NB4 (cell line): ENCODE measurements around the gene OPRM1.
"Not testable (repeated sequence)": the region's sequence is repeated elsewhere in the genome, so short reads cannot be mapped to it uniquely, and the experiment has no call there.

Experiments used
- DNase-seq: peaks from one replicate; pipeline ENCODE4 v3.0.0; 2010; ENCODE audit warnings: low read depth
- H3K4me3 ChIP-seq: one replicate; pipeline ENCODE4 v1.5.1; 2011; ENCODE audit warnings: mild to moderate bottlenecking, low read depth, low read length, moderate library complexity
- MYC ChIP-seq: IDR thresholded peaks from 2 replicates; pipeline ENCODE4 v1.6.1; 2011; ENCODE audit warnings: low read depth, low read length
- POLR2A ChIP-seq: IDR thresholded peaks from 2 replicates; pipeline ENCODE4 v1.6.1; 2011; ENCODE audit warnings: mild to moderate bottlenecking; ENCODE audit not compliant: insufficient read length; ENCODE audit errors: extremely low read depth
- TF ChIP-seq, protein P1 (sequence below): IDR thresholded peaks from one replicate; pipeline ENCODE4 v1.5.1; 2012; ENCODE audit warnings: low read depth, low read length
- TF ChIP-seq, protein P2 (sequence below): IDR thresholded peaks from 2 replicates; pipeline ENCODE4 v1.6.1; 2011; ENCODE audit warnings: low read depth, low read length

Gene OPRM1

DNA sequence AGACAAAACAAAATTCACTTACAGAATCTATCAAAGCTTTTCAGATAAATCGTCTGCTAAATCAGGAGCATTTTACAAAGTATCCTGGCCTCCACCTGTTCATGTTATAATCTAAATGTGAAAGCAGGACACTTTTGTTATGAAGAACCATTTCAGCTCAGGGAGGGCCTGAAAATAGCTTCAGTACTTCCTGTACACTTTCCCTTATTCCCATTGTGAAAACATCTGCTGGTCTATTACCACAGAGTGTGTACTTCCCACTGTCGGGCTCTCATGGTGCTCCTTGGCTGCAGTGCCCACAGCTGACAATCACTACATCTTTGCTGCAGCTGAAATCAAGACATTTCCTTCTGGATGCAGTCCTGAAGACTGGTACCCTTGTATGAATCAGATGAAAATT is 128.1 kb downstream of the OPRM1 start:
- DNase-seq = peak; percentile 39
- TF ChIP-seq, protein P1, sequence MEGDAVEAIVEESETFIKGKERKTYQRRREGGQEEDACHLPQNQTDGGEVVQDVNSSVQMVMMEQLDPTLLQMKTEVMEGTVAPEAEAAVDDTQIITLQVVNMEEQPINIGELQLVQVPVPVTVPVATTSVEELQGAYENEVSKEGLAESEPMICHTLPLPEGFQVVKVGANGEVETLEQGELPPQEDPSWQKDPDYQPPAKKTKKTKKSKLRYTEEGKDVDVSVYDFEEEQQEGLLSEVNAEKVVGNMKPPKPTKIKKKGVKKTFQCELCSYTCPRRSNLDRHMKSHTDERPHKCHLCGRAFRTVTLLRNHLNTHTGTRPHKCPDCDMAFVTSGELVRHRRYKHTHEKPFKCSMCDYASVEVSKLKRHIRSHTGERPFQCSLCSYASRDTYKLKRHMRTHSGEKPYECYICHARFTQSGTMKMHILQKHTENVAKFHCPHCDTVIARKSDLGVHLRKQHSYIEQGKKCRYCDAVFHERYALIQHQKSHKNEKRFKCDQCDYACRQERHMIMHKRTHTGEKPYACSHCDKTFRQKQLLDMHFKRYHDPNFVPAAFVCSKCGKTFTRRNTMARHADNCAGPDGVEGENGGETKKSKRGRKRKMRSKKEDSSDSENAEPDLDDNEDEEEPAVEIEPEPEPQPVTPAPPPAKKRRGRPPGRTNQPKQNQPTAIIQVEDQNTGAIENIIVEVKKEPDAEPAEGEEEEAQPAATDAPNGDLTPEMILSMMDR = no peak
- no peak for TF ChIP-seq MYC
- TF ChIP-seq, protein P2, sequence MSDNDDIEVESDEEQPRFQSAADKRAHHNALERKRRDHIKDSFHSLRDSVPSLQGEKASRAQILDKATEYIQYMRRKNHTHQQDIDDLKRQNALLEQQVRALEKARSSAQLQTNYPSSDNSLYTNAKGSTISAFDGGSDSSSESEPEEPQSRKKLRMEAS = no peak
- TF ChIP-seq POLR2A = no peak
- no peak overlapping the region for H3K4me3 ChIP-seq

DNA sequence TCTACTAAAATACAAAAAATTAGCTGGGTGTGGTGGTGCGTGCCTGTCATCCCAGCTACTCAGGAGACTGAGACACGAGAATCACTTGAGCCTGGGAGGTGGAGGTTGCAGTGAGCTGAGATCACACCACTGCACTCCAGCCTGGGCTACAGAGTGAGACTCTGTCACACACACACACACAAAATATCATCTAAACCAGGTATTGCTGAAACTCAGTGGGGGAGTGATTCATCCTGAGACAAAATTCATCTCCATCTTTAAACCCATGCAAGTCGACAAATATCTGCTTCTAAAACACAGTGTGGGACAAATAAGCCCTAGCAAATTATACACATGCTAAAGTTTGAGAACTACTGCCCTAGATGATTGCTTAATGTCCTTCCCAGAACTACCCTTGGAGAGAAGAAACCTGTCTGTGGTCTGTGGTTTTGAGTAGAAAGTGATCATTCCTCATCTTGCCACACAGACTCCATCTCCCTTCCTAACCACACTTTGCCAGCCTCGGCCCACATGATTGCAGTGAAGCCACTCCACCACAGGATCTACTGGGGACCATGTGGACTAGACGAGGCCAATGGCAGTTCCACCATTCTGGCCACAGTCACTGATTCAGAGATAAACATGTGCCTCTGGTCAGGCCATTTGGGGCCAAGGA is 130.3 kb downstream of the OPRM1 start:
- TF ChIP-seq POLR2A = no peak
- TF ChIP-seq, protein P1 = no peak
- TF ChIP-seq, protein P2 = peak; percentile 91
- TF ChIP-seq MYC = peak; percentile 82
- DNase-seq = peak; percentile 90
- no peak overlapping the region for H3K4me3 ChIP-seq

DNA sequence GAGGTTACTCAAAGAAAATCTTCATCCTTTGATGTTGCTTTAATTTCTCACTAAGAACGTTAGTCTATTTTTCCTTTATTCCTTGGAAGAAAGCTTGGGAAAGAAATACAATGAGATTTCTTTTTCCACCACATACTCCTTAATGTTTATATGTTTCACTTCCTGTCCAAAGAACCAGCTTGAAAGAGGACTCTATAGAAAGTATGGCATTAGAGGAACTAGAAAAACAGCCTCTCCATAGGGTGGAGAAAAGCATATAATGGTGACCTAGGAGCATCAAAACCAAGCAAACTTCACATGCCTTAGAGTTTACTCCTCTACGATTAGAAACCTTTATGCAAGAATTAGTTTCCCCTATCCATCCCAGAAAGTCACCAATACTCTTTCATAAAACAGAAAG is 131.1 kb downstream of the OPRM1 start:
- H3K4me3 ChIP-seq = no peak overlapping the region
- TF ChIP-seq MYC (no peak), POLR2A (no peak)
- TF ChIP-seq, protein P1 = no peak
- TF ChIP-seq, protein P2 = no peak
- DNase-seq = no peak

DNA sequence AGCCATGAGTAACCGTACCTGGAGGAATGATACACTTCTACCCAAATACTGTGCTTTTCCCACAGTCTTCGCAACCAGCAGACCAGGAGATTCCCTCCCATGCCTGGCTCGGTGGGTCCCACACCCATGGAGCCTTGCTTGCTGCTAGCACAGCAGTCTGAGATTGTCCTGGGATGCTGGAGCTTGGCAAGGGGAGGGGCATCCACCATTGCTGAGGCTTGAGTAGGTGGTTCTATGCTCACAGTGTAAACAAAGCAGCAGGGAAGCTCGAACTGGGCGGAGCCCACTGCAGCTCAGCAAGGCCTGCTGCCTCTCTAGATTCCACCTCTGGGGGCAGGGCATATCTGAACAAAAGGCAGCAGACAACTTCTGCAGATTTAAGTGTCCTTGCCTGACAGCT is 133.4 kb downstream of the OPRM1 start:
- H3K4me3 ChIP-seq = not testable (repeated sequence)

DNA sequence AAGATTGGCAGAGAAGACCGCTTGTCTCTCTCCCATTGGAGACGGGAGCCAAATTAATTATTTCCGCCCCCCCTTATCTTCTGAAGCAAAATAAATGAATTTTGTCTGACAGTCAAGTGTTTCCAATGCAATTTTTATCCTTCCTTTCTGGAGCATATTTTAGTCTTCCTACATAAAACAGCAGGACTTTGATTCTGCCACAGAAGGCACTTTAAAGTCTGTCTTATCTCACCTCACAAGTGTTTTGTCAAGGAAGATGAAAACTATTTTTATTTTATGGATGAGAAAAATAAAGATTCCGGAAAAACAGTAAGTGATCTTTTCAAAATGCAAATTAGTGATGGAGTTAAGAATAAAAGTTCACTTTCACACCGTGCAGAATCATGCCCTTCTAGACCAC is 140.4 kb downstream of the OPRM1 start:
- TF ChIP-seq, protein P2 = no peak
- TF ChIP-seq, protein P1 = no peak
- TF ChIP-seq POLR2A = no peak
- no peak for TF ChIP-seq MYC
- no peak for DNase-seq
- no peak overlapping the region for H3K4me3 ChIP-seq

More for the DNA sequence above, 133.4 kb downstream of the OPRM1 start:
- DNase-seq = not testable (repeated sequence)

DNA sequence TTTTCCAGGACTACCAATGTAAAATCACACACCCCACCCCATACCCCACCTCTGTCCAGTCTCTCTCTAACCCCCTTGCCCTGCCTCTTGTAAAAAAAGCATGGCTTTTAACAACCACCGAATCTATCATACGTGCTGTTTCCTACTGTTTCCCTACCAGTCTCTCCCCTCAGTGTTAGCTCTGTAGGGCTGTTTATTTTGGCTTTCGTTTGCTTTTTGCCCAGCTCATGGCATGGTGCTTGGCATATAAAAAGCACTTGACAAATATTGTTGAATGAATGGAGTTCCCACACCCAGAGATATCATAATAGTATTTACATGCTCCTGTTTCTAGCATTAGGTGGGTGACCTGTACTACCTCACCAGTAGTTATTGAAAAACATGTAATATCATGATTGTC is 148.2 kb downstream of the OPRM1 start:
- no peak overlapping the region for H3K4me3 ChIP-seq
- no peak for DNase-seq

More for the DNA sequence above, 148.2 kb downstream of the OPRM1 start:
- TF ChIP-seq MYC = no peak
- no peak for TF ChIP-seq POLR2A
- TF ChIP-seq, protein P1 = no peak
- TF ChIP-seq, protein P2 = no peak
